IPS-NIHi11 (cell line): ENCODE measurements around the gene PPP1R26.
"Not testable (repeated sequence)": the region's sequence is repeated elsewhere in the genome, so short reads cannot be mapped to it uniquely, and the experiment has no call there.

Source experiments
- DNase-seq: peaks from one replicate; pipeline ENCODE4 v3.0.0; 2012; ENCODE audit warnings: mixed read lengths, low spot score

PPP1R26 gene

DNA sequence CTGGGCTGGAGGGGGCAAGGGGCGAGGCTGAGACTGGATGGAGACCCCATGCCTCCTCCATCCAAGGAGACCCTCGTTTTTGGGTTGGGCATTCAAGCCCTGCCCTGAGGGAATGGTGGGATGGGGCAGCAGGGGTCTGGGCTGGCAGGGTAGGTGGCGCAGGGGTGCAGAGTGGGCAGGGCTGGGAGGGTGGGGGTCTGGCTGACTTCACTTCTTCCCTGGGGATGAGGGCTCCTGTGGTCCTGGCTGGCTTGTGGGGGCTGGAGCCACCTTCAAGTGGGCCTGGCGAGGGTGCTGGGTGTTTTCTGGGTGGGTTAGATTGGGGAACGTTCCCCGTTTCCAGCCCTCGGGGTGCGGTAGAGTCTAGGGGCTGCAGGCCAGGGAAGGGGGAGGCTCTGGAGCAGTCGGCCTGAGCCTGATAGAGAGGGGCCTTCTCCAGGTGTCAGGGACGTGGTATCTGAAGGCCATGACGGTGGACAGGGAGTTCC lies 42.1 kb downstream of the PPP1R26 start:
- no peak for DNase-seq

DNA sequence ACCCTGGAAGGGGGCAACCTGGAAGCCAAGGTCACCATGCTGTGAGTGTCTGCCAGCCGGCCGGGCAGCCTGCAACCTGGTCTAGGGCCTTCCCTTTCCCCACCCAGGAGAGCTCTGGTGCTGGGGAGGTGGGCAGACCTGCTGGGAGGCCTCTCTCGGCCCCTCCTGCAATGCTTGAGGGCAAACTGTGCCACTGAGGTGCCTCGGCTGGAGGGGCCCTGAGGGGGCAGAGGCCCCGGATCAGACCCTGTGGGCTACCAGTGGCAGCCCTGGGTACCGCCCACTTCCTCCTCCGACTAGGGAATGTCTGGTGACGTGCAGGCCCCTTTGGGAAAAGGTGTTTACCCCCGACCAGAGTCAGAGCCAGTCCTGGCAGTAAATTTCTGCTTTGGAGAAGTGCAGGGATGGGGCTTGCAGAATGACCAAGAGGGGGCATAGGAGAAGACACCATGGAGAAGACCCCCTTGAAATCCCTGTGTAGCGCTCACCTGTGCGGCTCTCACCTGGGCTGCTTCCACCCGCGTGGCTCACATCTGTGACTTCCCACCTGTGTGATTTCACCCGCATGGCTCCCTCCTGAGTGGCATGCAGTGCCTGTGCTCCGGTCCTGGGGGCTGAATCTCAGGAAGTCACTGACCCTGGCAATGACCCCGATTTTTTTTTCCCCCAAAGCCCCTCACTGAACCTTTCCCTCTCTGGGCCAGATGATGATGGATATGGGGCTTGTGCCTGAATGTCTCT lies 42.7 kb downstream of the PPP1R26 start:
- DNase-seq: no peak

DNA sequence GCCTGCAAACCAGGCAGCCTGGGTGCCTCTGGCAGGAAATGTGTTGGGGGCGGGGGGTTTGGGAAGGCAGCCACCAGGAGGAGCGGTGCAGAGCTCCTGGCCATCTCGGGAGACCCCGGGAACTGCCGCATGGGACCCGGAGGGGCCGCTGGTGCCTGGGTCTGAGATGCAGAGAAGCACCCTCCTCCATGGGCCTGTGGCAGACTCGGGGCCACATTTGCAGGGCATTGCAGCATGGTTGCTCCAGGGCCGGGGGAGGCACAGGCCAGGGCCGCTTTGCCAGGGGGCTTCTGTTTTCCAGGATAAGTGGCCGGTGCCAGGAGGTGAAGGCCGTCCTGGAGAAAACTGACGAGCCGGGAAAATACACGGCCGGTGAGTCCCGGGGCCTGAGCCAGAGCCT lies 43.3 kb downstream of the PPP1R26 start:
- peak; percentile 39 for DNase-seq

DNA sequence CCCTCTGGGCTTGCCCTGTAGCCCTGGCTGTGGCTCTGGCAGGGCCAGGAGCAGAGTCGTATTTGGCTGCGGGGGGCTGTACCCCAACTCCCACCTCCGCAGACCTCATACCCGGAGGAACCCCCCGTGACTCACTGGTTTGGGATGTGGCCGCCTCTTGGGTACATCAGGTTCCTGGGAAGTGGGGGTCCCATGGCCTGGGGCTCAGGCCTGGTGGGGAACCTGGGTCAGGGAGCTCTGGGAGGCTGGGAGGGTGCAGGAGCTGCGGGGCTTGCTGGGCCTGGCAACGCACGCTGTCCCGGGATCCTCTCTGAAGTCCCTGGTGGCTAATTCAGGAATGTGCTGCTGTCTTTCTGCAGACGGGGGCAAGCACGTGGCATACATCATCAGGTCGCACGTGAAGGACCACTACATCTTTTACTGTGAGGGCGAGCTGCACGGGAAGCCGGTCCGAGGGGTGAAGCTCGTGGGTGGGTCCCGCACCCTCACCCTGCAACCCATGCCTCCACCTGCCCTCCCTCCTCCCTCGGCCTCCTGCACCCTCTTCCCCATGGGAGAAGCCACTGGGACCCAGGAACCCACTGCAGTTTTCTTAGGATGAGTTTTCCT lies 44.0 kb downstream of the PPP1R26 start:
- no peak for DNase-seq

DNA sequence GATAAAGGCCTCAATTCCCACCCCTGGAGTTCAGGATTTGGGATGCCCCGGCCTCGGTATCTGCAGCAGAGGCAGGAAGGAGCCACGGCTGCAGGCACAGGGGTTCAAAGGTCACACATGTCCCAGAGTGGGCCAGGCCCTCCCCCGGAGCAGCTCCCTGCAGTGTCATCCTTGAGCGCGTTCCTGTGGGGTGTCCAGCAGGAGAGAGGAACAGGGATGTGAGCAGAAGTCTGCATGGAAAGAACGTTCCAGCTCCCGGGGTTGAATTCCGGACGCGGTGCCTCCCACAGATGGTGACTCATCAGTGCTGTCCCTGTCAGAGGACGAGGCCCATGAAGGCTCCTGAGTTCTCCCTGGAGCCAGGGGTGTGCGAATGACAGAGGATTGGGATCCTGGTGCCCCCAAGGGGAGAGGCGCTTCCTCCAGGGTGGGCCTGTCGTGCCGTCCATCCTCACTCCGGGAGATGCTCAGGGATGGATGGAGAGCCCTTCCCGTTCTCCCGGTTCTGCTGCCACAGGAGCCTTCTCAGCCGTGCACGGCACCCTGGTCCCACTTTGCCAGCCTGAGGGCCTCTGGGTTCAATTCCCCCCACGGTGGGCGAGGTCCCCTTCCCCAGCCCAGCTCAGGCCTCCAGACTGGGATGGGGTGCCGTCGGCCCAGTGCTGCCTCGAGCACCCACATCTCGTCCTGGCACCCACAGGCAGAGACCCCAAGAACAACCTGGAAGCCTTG lies 44.7 kb downstream of the PPP1R26 start:
- DNase-seq: no peak

DNA sequence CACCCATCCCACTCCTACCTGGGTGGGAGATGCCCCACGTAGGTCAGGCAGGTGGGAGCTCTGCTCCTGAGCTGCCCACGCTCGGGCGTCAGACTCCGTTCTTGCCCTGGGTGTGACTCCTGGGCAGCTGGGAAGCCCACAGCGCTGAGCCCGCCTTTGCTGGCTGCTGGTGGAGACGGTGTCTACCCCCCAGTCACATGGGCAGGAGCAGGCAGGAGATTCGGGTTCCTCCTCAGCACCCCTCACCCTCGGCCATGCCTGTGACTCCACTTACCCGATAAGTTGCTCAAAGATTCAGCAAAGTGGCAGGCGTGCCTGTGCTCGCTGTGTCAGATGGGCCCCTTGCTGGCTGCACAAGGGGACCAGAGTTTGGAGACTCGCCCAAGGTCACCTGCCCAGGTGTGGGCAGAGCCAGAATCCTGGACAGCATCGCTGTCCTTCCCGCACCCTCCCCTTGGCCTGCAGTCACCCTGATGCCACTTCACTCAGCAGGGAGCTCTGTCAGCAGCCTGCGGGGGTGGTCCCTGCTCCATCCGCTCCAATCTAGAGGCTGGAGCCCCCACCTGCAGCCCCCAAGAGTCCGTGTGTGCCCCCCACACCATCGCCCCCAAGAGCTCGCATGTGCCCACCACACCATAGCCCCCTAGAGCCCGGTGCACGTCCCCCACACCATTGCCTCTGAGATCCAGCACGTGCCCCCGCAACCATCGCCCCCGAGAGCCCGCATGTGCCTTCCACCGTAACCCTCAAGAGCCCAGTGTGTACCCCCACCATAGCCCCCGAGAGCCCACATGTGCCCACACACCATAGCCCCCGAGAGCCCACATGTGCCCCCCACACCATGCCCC lies 45.9 kb downstream of the PPP1R26 start:
- DNase-seq: no peak

DNA sequence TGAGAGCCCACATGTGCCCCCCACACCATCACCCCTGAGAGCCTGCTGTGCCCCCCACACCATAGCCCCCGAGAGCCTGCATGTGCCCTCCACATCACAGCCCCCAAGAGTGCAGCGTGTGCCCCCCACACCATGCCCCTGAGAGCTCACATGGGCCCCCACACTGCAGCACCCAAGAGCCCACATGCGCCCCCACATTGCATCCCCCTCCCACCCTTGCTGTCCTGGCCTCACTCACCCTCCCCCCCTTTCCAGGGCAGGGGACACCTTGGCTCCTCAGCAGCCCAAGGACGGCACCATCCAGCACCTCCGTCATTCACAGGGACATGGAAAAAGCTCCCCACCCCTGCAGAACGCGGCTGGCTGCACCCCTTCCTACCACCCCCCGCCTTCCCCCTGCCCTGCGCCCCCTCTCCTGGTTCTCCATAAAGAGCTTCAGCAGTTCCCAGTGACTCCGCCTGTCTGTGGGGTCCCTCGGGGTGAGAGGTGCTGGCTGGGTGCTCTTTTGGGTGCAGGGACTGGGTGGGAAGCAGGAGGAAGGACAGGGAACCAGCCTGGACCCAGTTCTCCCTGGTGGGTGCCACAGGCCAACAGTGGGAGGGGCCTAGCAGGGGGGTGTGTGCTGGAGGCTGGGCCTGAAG lies 46.6 kb downstream of the PPP1R26 start:
- DNase-seq: no peak

DNA sequence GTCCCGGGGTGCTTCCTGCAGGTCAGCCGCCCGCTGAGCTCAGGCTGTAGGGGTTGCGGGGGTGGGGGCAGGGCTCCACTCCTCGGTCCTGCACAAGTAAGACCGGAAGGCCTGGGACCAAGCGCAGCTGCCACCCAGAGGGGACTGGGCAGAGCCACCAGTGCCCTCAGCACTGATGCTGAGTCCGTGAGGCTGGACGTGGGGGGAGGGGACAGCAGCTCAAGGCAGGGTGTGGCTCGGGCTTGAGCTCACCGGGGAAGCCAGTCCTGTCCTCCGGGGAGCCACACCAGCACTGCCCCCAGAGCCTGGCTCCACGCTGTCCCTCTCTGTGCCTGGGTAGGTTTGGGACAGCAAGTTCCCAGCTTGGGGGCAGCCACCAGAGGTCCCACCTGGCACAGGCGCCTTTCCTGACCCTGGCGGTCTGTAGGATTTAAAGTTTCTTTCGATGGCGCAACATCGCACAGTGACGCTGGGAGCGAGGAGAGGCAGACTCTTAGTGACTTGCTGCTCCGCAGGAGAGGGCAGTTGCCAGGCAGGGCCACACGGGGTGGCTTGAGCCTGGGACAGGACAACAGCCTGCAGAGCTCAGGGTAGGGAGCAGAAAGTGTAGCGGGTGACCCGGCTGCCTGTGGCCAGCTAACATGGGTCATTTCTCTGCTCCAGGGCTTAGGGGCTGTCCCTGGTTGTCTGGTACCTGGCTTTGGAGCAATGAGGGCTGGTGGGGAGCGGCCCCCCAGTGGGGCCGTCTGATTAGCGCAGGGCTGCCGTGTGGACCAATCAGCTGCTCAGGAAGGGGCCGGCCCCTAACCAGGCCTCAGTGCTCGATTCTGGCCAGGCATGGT lies 47.4 kb downstream of the PPP1R26 start:
- DNase-seq: no peak

DNA sequence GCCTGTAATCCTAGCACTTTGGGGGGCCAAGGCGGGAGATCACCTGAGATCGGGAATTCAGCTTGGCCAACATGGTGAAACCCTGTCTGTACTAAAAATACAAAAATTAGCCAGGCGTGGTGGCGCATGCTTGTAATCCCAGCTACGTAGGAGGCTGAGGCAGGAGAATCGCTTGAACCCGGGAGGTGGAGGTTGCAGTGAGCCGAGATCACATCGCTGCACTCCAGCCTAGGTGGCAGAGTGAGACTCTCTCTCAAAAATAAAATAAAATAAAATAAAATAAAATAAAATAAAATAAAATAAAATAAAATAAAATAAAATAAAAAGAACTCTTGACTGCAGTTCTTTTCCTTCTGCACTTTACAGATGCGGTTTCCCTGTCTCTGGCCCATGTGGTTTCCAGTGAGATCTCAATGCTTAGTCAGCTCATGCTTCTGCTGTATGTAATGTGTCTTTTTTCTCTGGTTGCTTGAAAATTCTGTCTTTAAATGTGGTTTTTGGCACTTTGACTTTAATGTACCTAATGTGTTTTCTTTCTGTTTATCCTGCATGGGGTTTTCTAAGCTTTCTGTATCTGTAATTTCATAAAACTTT lies 49.4 kb downstream of the PPP1R26 start:
- DNase-seq: not testable (repeated sequence)

DNA sequence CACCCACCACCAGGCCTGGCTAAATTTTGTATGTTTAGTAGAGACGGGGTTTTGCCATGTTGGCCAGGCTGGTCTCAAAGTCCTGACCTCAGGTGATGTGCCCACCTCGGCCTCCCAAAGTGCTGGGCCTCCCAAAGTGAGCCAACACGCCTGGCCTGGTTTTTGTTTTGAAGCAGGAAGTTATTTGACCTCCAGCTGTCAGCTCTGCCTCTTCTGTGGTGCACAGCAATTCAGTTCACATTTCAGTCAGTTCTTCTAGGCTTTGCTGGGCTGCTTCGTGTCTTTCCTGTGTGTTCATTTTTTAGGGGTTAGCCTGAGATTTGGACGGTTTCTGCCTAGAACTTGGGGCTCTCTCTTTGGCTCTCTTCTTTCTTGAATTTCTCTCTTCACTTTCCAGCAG lies 50.6 kb downstream of the PPP1R26 start:
- no peak for DNase-seq

DNA sequence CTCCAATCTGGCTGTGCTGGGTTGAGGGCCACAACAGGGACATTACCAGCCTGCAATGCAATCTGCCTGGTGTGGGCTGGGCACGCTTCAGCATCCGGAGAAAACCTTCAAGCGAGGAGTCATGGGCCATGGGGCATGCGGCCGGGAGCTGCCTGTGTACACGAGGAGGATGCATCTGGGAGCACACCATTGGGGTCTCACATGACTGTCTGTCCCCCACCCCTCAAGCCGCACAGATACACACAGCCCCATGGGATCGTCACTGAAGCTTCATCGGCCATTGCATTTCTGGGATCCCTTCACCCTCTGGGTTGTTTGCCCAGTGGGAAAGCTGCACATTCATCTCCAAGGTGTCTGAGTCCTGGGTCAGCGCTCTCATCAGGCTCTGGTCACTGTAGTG lies 51.5 kb downstream of the PPP1R26 start:
- DNase-seq: no peak

DNA sequence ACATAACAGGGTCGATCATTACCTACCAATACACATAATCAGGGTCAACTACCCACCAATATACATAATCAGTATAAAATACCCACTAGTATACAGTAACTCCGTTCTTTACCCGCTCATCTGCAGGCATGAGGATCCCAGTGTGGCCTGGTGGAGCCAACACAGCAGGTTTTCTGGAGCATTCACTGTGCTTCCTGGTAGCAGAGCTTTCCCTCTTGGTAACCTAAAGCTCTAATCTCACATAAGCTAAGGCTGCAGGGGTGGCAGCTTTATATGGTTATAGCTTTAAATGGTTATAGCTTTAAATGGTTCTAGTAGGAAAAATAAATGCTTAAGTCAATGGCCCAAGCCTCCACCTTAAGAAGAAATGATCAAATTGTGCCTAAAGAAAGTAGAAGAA lies 53.5 kb downstream of the PPP1R26 start:
- no peak for DNase-seq

DNA sequence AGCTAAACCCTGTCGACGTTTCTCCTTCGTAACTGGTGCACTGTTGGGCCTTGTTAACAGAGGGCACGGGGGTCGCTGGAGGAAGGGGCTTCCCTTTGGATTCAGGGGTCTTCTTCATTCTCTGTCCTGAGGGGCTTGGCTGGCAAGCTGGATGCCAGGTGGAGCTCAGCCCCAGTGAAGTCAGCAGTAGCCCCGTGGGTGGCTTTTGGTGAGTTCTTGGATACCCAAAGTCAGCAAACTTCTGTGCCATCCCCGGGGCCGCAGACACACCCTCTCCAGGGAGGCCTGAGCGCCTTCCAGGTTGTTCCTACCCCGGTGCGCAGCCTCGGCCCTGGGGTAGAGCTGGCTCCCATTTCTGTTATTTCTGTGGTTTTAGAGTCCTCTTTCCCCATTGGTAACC lies 54.1 kb downstream of the PPP1R26 start:
- DNase-seq: no peak

DNA sequence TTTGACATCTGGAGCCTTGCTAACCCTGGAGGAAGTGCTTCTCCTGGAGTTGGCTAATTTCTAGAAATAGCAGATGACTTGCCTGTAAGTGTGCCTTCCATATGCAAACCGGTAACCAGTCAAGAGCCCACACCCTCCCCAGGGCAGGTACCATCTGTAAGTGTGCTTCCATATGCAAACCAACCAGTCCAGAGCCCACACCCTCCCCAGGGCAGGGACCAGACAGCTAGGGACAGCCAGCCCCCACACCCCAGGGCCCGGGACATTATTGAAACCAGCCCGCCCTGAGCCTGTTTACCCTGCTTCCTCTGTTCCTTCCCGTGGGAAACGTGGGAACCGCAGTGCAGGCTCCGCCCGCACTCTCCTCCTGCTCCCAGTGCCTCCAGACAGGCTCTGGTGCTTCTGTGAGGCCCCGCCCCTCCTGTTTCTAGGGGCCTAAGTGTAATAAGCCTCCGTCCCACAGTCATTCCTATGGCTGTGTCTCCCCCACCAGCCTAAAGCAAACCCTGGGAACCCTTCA lies 54.7 kb downstream of the PPP1R26 start:
- DNase-seq: not testable (repeated sequence)

DNA sequence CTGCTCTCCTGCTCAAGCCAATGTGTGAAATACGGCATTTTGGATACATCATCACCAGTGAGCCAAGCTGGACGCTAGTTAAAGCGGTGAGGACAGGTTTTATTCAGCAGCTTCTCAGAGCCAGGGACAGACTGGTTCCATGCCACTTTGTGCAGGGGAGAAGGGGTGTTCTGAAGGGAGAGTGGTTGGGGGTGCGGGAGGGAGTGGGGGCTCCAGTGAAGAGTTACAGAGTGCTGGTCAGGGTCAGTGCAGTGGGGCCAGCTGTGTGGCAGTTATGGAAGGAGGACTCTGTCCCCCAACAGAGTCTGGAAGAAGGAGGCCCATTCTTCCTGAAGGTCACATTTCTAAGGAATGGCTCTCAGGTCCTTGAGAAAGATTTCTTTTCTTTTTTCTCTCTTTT lies 55.2 kb downstream of the PPP1R26 start:
- DNase-seq: not testable (repeated sequence)

DNA sequence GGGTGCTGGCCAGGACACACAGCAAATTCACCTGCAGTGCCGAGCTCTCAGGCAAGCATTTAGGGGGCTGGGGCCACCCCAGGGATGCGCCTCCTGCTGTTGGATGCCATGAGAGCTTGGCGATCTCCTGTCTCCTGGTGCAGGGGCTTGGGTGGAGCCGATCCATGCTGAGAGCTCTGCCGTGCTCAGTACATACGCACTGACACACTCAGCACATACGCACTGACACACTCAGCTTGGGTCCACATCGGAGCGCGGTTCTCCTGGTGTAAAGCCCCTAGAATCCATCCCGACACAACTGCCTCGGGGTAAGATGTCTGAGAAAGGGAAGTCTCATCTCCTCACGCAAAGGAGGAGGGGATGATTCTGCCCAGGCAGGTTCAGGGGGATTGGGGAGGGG lies 56.0 kb downstream of the PPP1R26 start:
- not testable (repeated sequence) for DNase-seq

DNA sequence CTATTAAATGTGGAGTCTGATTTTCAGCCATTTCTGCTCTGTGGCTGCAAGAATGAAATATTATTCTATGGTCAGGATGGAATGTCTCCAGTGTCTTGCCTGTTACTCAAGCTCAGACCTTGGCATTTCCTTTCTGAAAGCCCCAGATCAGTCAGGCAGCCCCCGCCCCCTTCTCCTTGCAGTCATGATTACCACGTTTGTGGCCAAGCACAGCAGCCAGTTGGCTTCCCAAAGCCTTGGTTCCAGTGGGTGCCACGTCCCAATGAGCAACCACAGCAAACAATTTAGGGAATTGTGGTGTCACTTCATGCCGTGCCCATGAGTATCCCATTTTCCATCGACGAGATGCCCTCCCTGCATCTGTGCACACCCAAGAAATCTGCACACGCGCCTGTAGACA lies 56.6 kb downstream of the PPP1R26 start:
- no peak for DNase-seq
